H1 (cell line): Measurements from ENCODE around the gene NBPF1. TPM values are rescaled to one million over a fixed set of nuclear protein-coding genes. Genes with fewer than 3 reads are reported as not detected.

ENCODE experiments used
- SRF ChIP-seq: IDR thresholded peaks from 2 replicates; pipeline ENCODE4 v1.6.1; 2011; ENCODE audit warnings: mild to moderate bottlenecking, low read depth, low read length, moderate library complexity
- polyA plus RNA-seq, 7 experiments: library from polyadenylated mRNA; depleted of rRNA in 3 of 7; stranded (reverse) in 5 of 7; unstranded in 2 of 7; fragments of >200 nt in 5 of 7; fragments of 200-250 nt in 2 of 7; gene quantifications; 1 replicate in 5 of 7; 2 replicates in 1 of 7; 4 replicates in 1 of 7; pipeline versions ENCODE4 v1.2.1 to v1.2.3, GENCODE V29; 2011 to 2013; ENCODE audit warnings: missing spikeins in 2 of 7, mixed read lengths in 2 of 7
- total RNA-seq: library from RNA; stranded (reverse); fragmentation: NEBNext Ultra II Directional; extraction: Animal tissue kit (Norgen Biotek cat#: 25700); gene quantifications from 2 replicates; pipeline ENCODE4 v1.2.1, GENCODE V29; 2021
- TF ChIP-seq, protein P1 (sequence below), 3 experiments: IDR thresholded peaks; 1 replicate in 2 of 3; 2 replicates in 1 of 3; pipeline versions ENCODE4 v1.5.1 to v1.6.1; 2011; ENCODE audit warnings: low read length in 3 of 3, mild to moderate bottlenecking in 3 of 3, inconsistent platforms in 2 of 3, low read depth in 1 of 3, moderate library complexity in 1 of 3; ENCODE audit not compliant: insufficient read depth in 1 of 3; ENCODE audit errors: control extremely low read depth in 1 of 3

Gene NBPF1
- total and polyA plus RNA-seq, 2 of the 8 experiments (the other 6 are each of a cell fraction or from before 2014, with no cell fraction given), result 9.6 to 19.3 TPM

DNA sequence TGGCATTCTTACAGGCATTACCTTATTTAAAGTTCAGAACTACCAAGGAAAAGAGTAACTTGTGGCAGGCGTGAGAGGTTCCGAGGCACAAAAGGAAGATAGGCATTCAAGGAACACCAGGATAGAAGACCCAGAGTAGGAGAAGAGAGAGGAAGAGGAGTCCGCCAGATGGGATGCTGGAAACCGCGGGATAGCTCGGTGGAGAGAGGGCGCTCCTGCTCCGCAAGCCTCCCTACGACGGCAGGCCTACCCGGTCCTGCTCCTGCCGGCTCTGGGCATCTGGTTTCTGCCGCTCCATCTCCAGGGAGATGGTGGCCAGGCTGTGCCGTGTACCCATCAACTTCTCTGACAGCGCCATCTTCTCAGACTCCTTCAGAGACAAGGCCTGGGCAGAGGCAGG, 5.4 kb upstream of the NBPF1 start (continued):
- TF ChIP-seq, protein P1, sequence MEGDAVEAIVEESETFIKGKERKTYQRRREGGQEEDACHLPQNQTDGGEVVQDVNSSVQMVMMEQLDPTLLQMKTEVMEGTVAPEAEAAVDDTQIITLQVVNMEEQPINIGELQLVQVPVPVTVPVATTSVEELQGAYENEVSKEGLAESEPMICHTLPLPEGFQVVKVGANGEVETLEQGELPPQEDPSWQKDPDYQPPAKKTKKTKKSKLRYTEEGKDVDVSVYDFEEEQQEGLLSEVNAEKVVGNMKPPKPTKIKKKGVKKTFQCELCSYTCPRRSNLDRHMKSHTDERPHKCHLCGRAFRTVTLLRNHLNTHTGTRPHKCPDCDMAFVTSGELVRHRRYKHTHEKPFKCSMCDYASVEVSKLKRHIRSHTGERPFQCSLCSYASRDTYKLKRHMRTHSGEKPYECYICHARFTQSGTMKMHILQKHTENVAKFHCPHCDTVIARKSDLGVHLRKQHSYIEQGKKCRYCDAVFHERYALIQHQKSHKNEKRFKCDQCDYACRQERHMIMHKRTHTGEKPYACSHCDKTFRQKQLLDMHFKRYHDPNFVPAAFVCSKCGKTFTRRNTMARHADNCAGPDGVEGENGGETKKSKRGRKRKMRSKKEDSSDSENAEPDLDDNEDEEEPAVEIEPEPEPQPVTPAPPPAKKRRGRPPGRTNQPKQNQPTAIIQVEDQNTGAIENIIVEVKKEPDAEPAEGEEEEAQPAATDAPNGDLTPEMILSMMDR (IDR thresholded peaks at IDR 0.05; ENCODE audit: control extremely low read depth in 1 of 3, insufficient read depth in 1 of 3, low read depth in 1 of 3, low read length in 3 of 3), result peak in 2 of 3 experiments; percentile 44 to 59; a peak in 3 of 4 replicates
- TF ChIP-seq SRF, result no peak
- TF ChIP-seq, all 59 proteins: peak for 5
